IPS-18a (cell line): ENCODE measurements around the gene ECT2L.
A peak's percentile ranks its signal among the peaks of the same experiment; 100 is the strongest.

Experiments
- H3K27ac ChIP-seq: one replicate; pipeline ENCODE4 v1.5.1; 2013; ENCODE audit warnings: low read length
- H3K27me3 ChIP-seq: one replicate; pipeline ENCODE4 v1.6.1; 2013; ENCODE audit warnings: mild to moderate bottlenecking, low read length; ENCODE audit not compliant: control insufficient read depth, insufficient read depth
- H3K36me3 ChIP-seq: one replicate; pipeline ENCODE4 v1.6.1; 2013; ENCODE audit warnings: low read depth, low read length; ENCODE audit not compliant: control insufficient read depth
- H3K4me1 ChIP-seq: one replicate; pipeline ENCODE4 v1.6.1; 2013; ENCODE audit warnings: low read depth, low read length; ENCODE audit not compliant: control insufficient read depth
- H3K4me3 ChIP-seq: one replicate; pipeline ENCODE4 v1.5.1; 2013; ENCODE audit warnings: low read length
- H3K9ac ChIP-seq: one replicate; pipeline ENCODE4 v1.6.1; 2013; ENCODE audit warnings: mild to moderate bottlenecking, low read length, moderate library complexity
- H3K9me3 ChIP-seq: one replicate; pipeline ENCODE4 v1.6.1; 2013; ENCODE audit warnings: low read depth, low read length; ENCODE audit not compliant: control insufficient read depth

The ECT2L gene, protein sequence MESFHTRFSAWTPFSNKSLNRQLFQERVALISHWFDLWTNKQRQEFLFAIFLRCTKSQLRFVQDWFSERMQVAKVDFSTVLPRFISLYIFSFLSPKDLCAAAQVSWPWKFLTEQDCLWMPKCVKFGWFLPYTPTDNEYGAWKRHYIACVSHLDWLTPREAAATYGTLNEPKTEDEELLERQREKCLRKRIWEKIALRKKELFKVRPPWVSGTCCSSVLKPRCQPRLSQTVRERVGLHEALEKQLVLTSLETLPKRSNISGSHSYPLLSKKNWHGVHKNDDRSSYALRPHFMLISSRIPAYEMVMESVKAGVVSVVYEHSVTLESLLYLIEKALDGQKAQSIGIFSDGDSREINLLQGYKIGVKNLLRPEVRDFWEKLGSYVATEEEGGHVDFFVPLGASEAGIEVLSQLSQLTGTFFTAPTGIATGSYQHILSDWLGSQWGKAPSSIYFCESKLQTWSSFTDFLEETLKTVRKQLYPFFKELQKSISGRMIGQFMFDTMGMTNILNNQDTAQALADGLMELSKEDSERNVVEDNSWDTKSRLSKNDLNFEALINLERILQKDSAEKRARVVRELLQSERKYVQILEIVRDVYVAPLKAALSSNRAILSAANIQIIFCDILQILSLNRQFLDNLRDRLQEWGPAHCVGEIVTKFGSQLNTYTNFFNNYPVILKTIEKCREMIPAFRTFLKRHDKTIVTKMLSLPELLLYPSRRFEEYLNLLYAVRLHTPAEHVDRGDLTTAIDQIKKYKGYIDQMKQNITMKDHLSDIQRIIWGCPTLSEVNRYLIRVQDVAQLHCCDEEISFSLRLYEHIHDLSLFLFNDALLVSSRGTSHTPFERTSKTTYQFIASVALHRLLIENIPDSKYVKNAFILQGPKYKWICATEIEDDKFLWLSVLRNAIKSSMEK

DNA sequence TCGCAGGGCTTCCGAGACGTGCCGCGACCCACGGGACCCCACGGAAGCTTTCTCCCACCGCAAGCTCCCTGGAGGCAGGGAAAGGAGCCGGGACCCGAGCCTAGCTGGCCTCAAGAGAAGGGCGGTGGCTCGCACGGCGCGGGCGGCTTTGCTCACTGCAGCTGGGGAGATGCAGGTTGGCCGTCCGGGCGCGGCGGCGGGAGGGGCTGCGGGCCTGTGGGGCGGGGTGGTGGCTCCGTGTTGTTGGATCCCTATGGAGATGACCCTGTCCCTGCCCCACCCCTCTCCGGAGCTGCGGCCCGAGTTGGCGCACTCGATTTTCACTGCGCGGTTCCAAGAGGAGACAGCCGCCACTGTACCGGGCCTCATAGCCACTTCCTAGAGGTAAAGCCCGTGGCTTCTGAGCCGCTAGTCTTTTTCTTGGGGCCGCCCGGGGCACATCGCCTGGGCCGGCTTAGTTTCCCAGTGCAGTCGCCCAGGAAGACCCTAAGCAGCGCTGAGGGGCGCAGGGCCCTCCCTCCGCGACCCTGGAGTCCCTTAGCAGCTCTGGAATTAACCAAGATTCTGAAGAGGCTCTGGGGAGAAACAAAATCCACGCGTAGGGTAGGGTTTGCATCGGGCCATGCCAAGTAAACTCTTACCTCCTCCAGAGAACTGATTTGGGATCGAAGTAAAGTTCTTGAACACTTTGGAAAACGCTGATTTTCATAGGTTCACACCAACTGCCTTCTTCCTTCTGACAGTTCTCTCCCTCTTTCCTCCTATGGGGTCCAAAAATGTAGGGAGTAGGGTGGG is at the start of gene ECT2L:
Gene ECT2L, plus strand, starts transcription at position 279 of the 795 bp plus-strand sequence. CDS start 17,188 bp downstream, outside the sequence.
- peak within 1 kb of the TSS; percentile 24 for H3K9ac ChIP-seq
- H3K4me3 ChIP-seq = peak within 1 kb of the TSS; percentile 49
- H3K9me3 ChIP-seq = no peaks in the 10 kb centered on the region
- H3K36me3 ChIP-seq = no peaks in the 10 kb centered on the region
- peaks cover 20% of the 10 kb centered on the region for H3K27me3 ChIP-seq
- no peak within 1 kb of the TSS for H3K27ac ChIP-seq
- no peaks in the 10 kb centered on the region for H3K4me1 ChIP-seq

DNA sequence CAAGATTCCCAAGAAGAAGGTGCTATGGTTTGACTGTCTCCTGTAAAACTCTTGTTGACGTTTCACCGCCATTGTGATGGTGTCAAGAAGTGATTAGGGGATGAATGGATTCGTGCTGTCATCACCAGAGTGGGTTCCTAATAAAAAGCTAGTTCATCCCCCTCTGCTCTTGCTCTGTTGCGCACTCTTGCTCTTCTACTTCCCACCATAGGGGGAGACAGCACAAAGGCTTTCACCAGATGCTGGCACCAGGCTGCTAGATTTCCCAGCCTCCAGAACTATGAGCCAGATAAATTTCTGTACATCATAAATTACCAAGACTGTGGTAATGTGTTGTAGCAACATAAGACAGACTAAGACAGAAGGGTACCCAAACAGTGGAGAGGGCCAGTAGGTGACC is 43.9 kb upstream of the ECT2L start:
- no peak overlapping the region for H3K4me3 ChIP-seq
- H3K27me3 ChIP-seq = no peaks in the 10 kb centered on the region
- H3K27ac ChIP-seq = no peak overlapping the region
- H3K9ac ChIP-seq = no peak overlapping the region
- H3K36me3 ChIP-seq = no peaks in the 10 kb centered on the region
- no peaks in the 10 kb centered on the region for H3K4me1 ChIP-seq
- H3K9me3 ChIP-seq = no peaks in the 10 kb centered on the region

DNA sequence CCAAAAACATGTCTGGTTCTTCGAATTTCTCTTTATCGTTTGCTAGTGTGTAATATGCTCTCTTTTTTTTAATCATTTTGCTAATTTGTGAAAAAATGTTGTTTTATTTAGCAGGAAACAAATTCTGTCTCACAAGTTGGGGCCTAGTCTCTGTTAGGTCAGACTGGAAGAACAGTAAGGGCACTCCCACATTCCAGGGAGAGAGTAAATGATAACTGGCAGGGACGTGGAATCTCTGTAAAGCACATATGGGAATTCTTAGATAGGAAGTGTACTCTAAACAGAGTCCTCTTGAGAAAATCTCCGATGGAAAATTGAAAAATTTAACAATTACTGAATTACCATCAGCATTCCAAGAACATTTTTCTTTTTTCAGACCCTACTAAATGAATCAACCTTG is 38.8 kb upstream of the ECT2L start:
- Histone ChIP-seq H3K9me3 (no peaks in the 10 kb centered on the region), H3K4me3 (no peak overlapping the region), H3K27me3 (no peaks in the 10 kb centered on the region), H3K36me3 (no peaks in the 10 kb centered on the region), H3K27ac (no peak overlapping the region), H3K4me1 (no peaks in the 10 kb centered on the region), H3K9ac (no peak overlapping the region)

DNA sequence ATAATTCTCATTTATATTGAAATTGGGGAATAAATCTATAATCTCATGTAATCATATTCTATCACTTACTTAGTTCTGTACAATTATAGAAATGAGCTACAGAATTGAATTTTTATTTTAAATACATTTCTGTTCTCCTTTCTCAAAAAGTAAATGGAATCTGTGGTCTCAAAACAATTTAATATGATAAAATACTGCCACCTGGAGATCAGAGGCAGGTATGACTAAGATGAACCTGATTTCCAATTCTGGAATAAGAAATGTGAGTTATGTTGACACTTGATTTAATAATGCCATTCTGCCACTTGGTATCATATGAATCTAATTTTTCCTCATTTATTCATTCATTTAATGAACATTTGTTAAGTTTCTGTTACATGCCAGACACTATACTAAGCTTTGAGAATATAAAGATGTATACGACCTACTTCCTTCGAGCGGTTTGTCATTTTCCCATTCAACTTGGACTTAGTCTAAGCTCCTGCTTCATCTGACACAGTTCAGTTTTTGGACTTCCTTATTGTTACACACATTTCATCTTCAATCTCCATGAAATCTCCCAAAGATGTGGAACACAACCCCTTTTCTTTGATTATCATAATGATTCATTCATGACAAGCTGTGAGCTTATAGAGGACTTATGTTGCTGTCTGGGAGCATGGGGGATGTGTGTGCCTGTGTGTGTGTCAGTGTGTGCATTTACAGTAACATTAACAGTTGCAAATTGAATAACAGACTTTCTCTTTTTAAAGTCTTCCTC is 29.8 kb upstream of the ECT2L start:
- no peaks in the 10 kb centered on the region for H3K36me3 ChIP-seq
- H3K4me3 ChIP-seq = no peak overlapping the region
- no peak overlapping the region for H3K27ac ChIP-seq
- H3K9ac ChIP-seq = no peak overlapping the region
- H3K9me3 ChIP-seq = no peaks in the 10 kb centered on the region
- H3K4me1 ChIP-seq = no peaks in the 10 kb centered on the region
- no peaks in the 10 kb centered on the region for H3K27me3 ChIP-seq

DNA sequence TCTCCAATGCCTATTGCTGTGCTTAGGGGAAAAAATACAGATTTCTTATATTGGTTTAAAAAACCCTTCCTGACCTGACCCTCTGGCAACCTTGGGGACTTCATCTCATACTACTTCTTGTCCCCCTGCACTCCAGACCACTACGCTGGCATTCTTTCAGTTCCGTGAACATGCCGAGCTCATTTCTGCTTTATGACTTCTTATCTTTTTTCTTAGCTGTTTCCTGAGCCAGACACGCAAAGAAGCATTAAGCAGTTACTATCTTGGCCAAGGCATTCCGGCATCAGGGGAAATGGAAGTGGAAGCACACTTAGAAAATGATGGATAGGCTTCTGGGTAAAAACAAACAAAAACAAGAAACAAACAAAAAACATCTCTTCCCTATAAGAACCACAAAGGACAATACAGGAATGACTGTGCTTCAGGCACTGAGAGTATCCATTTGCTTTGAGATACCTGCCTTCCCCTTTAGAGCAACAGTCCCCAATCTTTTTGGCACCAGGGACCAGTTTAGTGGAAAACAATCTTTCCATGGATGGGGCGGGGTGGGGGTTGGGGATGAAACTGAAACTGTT is 26.7 kb upstream of the ECT2L start:
- no peak overlapping the region for H3K4me3 ChIP-seq
- H3K4me1 ChIP-seq = peaks cover 2% of the 10 kb centered on the region
- H3K27ac ChIP-seq = no peak overlapping the region
- no peaks in the 10 kb centered on the region for H3K27me3 ChIP-seq
- H3K9me3 ChIP-seq = no peaks in the 10 kb centered on the region
- no peak overlapping the region for H3K9ac ChIP-seq
- H3K36me3 ChIP-seq = no peaks in the 10 kb centered on the region

DNA sequence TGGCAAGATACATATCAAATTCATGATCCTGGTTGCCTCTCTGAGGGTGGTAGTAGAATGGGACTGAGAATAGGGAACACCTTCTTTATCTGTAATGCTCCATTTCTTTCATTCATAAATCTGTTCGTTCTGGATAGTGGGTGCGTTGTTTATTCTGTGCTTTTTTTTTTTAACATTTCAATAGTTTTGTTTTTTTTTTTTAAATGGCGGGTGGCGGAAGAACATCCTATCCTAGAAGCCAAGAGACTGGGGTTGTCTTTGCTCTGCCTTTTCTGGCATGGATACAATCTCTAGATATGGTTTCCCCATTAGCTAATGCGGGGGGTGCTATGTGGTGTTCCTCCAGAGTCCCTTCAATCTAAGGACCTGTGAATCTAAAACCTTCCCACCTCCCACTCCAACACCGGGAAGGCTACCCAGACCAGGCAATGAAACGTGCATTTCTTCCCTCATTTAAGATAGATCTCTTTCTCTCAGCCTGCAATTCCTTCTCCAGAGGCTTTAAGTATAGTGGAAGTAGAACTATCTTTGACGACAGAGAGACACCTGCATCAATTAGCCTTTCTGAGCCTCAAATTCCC is 23.2 kb upstream of the ECT2L start:
- H3K27me3 ChIP-seq = no peaks in the 10 kb centered on the region
- H3K4me3 ChIP-seq = peak overlapping the region; percentile 88
- H3K9me3 ChIP-seq = no peaks in the 10 kb centered on the region
- H3K36me3 ChIP-seq = no peaks in the 10 kb centered on the region
- H3K27ac ChIP-seq = peak overlapping the region; percentile 71
- peaks cover 5% of the 10 kb centered on the region for H3K4me1 ChIP-seq
- H3K9ac ChIP-seq = peak overlapping the region; percentile 85

DNA sequence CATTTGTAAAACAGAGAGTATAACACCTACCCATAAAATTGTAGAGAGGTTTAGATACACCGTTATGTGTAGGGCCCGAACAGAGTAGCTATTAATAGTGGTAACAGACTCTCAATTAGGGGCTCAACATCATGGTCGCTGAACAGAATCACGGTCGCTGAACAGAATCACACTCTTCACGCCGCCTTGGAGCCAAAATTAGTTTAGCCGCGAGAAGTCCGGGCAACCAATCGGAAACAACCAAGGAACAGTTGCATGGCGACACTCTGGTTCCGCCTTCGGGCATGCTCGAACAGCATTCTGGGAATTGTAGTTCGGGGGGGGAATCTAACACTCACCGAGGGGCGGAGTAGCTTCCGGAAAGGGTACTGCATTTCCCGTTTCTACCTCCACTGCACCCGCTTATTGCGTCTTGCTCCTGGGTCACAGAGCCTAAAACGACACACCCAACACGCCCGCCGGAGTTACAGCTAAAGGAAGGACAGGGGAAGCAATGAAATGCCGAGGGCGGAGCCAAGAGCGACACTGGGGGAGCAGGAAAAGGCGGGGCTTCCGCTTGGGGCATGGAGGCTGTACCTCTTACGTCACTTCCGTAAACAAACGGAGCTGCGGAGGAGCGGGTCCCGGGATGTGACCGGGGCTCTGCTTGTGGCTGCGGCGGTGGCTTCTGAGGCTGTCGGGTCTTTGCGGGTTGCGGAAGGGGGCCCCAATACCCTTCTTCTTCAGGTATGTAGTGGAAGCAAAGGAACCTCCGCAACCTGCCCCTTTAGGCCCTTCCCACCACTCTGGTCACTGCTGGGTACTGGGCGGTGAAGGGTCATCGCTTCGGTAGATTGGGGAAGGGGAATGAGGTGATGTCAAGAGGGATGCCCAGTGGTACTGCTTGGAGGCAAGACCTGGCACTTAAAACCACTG is 22.5 kb upstream of the ECT2L start, which contains the start of gene CCDC28A:
Gene CCDC28A, plus strand, starts transcription at position 593 of the 915 bp plus-strand sequence. CDS start 2,352 bp downstream, outside the sequence.
- H3K4me3 ChIP-seq = peak within 1 kb of the TSS; percentile 88
- H3K4me1 ChIP-seq = peaks cover 5% of the 10 kb centered on the region
- no peaks in the 10 kb centered on the region for H3K9me3 ChIP-seq
- peak within 1 kb of the TSS; percentile 85 for H3K9ac ChIP-seq
- H3K27me3 ChIP-seq = no peaks in the 10 kb centered on the region
- H3K27ac ChIP-seq = peak within 1 kb of the TSS; percentile 71
- no peaks in the 10 kb centered on the region for H3K36me3 ChIP-seq

DNA sequence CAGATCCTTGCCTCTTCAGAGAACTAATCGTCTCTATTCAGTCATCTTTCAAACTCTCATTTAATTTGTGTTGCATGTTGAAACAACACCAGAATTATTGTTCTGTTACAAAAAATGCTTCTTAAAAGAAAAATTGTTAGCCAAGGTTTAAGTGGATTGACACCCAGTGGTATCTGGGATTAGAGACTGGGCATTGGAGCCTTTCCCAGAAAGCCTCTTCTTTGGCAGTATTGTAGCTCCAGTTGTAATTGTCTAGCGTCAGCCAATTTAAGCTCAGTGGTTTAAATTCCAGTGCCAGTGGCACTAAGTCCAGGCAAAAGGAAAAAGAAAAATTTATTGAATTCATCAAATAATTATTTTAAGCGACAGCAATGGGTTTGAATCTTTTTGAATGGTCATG is 21.5 kb upstream of the ECT2L start:
- H3K36me3 ChIP-seq = no peaks in the 10 kb centered on the region
- no peaks in the 10 kb centered on the region for H3K27me3 ChIP-seq
- peaks cover 5% of the 10 kb centered on the region for H3K4me1 ChIP-seq
- H3K9me3 ChIP-seq = no peaks in the 10 kb centered on the region
- no peak overlapping the region for H3K9ac ChIP-seq
- peak overlapping the region; percentile 88 for H3K4me3 ChIP-seq
- H3K27ac ChIP-seq = no peak overlapping the region

DNA sequence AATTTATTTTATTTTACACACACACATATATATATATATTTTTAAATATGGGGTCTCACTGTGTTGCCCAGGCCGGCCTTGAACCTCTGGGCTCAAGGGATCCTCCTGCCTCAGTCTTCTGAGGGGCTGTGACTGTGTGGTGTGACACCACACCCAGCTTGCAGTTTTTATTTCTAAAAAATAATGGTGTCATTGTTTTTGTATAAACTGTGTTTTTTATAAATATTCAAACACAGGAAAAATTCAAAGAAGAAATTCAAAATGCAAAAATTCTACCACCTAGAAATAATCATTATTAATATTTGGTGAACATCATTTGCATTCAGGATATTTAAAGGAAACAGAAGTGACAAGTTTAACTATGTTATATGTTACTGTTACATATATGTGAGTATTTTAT is 19.2 kb upstream of the ECT2L start:
- H3K9ac ChIP-seq = no peak overlapping the region
- no peak overlapping the region for H3K27ac ChIP-seq
- no peaks in the 10 kb centered on the region for H3K27me3 ChIP-seq
- H3K9me3 ChIP-seq = no peaks in the 10 kb centered on the region
- H3K4me1 ChIP-seq = peaks cover 5% of the 10 kb centered on the region
- no peaks in the 10 kb centered on the region for H3K36me3 ChIP-seq
- H3K4me3 ChIP-seq = no peak overlapping the region
